ENCODE data around the gene ZNF385C.

DNA sequence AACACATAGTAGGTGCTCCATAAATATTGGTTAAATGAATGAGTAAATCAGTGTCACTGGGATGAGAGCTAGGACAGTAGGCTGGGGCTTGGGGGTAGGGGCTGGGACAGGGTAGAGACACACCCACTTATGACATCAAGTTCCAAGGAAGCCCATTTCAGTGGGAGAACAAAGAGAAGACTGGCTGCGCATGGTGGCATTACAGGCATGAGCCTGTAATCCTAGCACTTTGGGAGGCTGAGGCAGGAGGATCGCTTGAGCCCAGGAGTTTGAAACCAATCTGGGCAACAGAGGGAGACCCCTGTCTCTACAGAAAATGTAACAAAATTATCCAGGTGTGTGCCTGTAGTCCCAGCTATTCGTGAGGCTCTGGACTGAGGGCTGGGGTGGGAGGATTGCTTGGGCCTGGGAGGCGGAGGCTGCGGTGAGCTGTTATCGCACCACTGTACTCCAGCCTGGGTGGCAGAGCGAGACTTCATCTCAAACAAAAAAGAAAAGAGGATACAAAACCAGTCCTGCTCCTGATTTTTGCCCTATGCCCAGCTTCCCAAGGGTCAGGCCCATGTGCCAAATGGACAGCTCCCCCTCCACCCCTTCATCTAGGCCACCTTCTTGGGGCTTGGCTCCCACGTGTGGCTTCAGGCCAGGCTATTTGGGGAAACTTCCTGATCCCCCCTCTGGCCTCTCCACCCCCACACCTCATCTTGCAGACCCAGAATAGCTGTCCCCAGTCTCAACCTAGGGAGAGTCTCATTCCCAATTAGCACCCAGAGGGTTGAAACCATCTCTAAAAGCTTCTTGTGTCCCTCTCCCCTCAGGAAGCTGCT is 7.1 kb downstream of the ZNF385C start:
- TF ChIP-seq, protein P1, sequence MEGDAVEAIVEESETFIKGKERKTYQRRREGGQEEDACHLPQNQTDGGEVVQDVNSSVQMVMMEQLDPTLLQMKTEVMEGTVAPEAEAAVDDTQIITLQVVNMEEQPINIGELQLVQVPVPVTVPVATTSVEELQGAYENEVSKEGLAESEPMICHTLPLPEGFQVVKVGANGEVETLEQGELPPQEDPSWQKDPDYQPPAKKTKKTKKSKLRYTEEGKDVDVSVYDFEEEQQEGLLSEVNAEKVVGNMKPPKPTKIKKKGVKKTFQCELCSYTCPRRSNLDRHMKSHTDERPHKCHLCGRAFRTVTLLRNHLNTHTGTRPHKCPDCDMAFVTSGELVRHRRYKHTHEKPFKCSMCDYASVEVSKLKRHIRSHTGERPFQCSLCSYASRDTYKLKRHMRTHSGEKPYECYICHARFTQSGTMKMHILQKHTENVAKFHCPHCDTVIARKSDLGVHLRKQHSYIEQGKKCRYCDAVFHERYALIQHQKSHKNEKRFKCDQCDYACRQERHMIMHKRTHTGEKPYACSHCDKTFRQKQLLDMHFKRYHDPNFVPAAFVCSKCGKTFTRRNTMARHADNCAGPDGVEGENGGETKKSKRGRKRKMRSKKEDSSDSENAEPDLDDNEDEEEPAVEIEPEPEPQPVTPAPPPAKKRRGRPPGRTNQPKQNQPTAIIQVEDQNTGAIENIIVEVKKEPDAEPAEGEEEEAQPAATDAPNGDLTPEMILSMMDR (IDR thresholded peaks at IDR 0.05; ENCODE audit: low read length): no peak
- TF ChIP-seq EZH2phosphoT487 (IDR thresholded peaks at IDR 0.05; ENCODE audit: low read length): no peak

Measured in MM.1S (cell line).